Left lobe of liver (tissue), 2 donors: ENCODE data around the gene SLC22A23. TPM values are rescaled to one million over a fixed set of nuclear protein-coding genes. Genes with fewer than 3 reads are reported as not detected.
A peak's percentile ranks its signal among the peaks of the same experiment; 100 is the strongest.
"Not testable (repeated sequence)": the region's sequence is repeated elsewhere in the genome, so short reads cannot be mapped to it uniquely, and the experiment has no call there.

ENCODE experiments used
- ATAC-seq: fragments of 200-7000 bp; cut with Tn5 transposase; one replicate; pipeline ENCODE4 v1.9.1; 2020; ENCODE audit warnings: mild to moderate bottlenecking, moderate library complexity
- DNase-seq: peaks from one replicate; pipeline ENCODE4 v3.0.0-alpha.2; 2020; ENCODE audit warnings: low spot score
- total RNA-seq: library from RNA; stranded (reverse); gene quantifications from one replicate; pipeline ENCODE4 v1.2.1, GENCODE V29; 2021
- donor health status: DM: no; HTN: no; CAD: no; lungs with moderate emphysema.
- donor health status: DM: no; HTN: yes; CAD: no.

SLC22A23 gene
- total RNA-seq, 1 donor from 2014 or later: 16.9 TPM

DNA sequence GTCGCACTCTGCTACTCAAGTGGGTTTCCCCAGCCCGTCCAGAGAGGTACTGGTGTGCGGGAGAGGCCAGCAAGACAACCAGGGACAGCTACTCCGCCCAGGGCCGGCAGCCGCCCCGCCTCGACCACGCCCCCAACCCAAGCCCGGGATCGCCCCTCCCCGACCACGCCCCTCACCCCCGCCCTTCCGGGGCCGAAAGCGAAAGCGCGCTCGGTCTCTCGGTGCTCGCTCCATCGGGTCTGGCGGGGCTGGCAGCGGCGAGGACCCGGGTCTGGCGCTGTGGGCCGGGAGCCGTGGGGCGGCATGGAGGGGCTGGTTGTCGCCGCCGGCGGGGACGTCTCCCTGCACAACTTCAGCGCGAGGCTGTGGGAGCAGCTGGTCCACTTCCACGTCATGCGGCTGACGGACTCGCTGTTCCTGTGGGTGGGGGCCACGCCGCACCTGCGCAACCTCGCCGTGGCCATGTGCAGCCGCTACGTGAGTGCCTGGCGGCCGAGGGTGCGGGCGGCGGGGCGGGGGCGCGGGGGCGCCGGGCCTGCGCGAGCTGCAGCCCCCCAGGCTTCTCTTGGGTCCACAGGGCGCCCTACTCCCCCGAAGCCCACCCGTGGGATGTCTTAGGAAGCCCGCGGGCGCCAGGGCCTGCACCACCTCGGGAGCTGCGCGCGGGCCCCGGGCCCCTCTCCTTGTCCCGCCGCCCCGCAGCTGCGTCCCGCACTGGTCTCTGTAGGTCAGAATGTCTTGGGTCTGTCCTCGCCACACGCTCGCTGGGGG is 197.9 kb downstream of the SLC22A23 start, which contains the start of gene PSMG4:
TSS of gene PSMG4 (plus strand) at position 228 of the 771 bp plus-strand sequence. CDS start at position 304, 76 bp downstream.
- DNase-seq: peak; percentile 97
- peak; percentile 95 for ATAC-seq

DNA sequence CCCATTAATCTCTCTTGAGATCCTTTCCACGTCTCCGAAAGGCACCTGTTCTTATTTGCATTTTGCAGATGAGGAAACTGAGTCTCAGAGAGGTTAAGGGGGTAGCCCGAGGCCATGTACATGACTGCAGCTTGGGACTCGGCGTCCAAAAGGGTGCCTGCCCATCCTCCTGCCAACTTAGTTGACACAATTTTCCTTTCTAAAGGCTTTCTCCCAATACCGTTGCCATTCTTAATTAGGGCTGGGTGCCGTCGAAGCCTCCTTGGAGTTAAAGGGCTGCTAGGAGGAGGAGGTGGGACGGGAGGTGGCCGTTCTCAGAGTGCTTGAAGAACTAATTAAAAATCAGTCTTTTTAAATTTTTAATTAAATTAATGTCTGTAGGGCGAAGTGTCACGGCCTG is 198.6 kb downstream of the SLC22A23 start:
- ATAC-seq: no peak
- no peak for DNase-seq

DNA sequence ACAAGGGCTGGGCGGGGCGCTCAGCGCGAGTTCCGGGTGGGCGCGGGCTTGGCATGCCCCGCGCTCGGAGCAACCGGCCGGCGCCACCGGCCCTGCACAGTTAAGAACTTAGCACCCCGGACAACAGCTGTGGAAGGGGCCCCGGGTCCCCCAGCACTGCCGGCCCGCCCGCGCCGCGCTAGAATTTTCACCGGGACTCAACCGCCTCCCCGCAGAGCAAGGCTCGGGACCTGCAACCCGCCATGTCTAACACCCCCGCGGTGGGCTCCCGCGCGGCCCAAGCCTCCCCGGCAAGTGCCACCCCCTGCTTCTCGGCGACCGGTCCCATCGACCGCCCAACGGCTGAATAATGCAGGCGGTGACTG is 203.3 kb downstream of the SLC22A23 start:
- ATAC-seq (no peak), DNase-seq (no peak)

DNA sequence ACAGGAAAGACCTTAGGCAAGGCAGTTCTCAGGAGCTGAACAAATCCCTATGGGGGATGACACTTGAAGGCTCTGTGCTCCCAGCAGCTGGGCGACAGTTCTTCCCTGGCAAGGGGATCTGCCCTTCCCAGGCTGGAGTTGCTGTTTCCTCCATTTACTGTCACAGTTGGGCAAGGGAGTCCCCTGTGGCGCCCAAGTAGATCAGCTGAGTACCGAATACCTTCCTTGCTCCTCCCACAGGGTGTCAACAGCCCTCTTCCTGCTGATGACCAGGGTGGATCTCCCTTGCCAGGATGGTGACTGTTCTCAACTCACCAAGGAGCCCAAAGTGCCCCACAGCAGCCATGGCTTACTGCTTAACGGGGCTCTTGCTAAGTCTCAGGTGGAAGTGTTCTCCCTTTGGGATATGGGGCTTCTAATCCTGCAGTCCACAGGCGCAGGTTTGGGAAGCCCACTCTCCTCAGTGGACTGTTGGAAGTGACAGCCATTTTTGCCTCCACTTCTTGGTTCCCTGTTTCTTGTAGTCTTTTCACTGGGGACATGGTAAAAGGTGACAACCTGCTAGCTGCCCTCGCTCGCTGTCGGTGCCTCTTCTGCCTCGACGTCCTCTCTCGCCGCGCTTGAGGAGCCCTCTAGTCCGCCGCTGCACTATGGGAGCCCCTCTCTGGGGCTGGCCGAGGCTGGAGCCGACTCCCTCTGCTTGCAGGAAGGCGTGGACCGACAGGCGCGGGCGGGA is 203.8 kb downstream of the SLC22A23 start:
- DNase-seq (no peak), ATAC-seq (no peak)

DNA sequence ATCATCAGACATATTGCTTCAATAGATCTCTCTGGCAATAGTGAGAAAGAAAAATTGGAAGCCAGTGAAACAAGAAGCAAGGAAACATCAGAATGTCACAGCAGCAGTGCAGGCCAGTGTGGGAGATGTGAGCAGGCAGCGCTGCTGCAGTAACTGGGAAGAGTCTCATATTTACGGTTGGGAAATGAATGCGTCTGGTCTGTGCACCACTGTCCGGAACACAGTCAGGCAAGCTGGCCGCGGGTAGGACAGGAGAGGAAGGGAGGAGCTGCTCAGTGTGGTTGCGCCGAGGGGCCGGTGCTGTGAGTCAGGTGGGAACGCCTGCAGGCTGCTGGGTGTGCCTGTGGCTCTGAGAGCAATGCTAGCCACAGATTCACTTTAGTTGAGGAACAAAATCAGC is 204.5 kb downstream of the SLC22A23 start:
- no peak for DNase-seq
- ATAC-seq: no peak

DNA sequence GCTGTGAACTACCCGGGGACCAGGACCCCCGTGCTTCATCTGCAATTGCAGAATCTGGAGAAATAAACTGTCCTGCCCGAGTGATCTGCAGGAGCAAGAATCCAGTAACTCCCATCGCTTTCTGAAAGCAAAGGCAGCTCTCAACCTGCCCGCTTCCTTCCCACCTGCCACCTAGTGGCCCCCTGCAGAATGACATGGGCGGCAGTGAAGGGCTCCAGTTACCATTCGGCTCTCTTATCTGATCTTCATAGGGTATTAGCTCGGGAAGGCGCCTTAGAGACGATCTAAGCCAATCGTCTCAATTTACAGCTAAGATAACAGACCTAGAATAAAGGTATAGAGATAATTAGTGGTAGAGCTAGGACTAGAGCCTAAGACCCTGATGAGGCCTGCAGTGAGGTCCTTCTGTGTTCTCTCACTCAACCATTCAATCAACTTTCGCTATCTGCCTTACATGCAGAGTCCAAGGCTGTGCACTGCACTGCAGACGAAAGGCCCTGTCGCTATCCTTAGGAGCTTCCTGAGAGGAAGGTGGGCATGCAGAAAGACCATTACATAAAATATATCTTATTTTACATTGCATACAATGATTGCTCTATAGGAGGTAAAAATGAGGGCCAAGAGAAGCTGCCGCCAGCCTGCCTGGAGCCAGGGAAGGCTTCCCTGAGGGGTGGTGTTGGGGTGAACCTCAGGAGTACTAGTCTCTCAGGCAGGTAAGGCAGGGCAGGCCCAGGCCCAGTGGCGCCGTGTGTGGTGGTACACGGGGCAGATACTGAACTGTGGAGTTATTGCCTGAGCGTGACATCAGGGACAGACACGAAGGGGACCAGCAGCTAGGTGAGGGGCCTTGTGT is 205.2 kb downstream of the SLC22A23 start:
- ATAC-seq (peak; percentile 98), DNase-seq (peak; percentile 83)

DNA sequence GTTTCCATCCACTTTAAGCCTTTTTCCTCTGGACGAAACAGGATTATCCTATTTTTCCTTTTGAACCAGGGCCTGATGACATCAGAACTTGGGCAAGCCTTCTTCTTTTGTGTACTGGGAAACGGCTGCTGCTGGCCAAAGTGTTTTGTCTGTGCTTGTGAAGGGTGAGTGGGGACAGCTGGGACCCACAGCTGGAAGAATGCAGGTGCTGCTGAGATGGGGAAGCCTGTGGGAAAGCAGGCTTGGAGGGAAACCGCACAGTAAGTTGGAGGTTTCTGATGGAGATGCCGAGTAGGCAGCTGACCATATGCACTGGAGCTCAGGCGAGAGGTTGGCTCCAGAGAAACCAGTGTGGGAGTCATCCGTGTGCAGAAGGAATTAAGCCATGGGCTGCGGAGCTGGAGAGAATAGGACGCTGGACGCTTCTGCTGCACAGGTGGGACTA is 206.6 kb downstream of the SLC22A23 start:
- DNase-seq (no peak), ATAC-seq (no peak)

DNA sequence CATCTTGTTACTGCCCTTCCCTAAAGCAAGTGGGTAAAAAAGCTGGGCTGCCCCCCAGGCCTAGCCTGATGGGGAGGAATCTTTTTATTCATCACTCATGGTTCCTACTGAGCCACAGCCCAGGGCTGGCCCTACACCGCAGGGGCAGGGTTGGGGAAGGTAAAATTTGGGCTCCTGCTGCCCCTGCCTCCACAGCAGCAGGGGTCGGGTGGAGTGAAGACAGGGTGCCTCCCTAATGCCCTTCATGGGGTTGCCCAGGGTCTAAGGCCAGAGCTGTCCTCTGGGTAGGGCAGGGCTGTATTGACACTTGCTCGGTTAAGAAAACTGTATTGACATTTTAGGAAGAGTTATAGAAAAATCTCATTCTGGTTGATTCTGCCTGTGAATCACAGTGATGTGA is 207.0 kb downstream of the SLC22A23 start:
- ATAC-seq: no peak
- DNase-seq: no peak

DNA sequence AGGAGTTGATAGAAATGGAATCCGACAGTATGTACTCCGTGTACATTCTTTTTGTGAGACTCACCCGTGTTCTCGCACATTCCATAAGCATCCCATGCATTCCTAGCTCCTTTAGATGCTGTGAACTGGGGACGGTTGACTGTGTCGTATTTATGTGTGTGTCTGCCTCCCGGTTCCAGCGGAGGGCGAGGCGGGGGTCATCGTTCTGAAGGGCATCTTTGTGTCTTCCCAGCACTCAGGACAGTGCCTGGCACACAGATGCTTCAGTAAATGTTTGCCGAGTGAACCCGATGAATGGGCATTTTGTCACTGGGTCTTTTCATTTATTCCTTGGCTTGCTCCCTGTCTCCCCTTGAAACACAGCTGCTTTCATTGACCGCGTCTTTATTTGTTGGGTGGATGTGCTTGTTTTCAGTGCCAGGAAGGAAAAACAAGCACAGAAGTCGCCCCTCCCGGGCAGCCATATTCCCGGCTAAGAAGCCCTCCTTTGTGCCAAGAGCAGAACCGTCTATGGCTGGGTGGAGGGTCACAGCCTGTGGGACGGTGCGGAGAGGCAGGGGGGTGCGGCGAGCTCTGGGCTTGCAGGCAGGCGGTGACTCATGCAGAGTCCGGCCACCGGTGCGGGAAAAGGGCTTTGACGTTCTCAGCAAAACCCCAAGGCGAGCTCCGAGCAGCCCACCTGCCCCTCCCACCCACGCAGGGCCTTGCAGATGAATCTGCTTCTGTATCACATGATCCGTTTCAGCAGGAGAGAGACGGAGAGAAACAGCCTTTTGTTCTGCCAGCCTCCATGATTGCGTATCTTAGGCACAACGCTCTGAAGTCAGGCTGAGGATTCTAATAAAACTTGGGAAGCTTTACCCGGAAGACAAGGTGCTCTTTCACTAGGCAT is 209.3 kb downstream of the SLC22A23 start:
- DNase-seq: no peak
- ATAC-seq: no peak

DNA sequence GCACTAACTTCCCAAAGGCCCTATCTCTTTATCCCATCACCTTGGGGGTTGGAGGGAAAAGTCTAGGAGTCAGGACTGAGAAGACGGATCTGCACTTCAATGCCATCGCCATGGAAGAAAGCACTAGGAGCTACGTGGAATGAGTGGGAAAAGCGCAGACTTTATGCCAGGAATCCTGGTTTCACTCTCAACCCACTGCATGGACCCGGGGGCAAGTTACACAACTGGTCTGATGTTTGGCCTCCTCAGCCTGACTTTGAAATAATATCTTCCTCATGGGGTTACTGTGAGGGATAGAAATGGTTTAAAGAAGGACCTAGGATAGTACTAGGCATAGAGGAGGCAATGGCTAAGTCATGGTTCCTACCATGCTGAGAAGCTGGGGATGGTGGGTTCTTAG is 211.6 kb downstream of the SLC22A23 start:
- DNase-seq (peak; percentile 80), ATAC-seq (peak; percentile 91)

DNA sequence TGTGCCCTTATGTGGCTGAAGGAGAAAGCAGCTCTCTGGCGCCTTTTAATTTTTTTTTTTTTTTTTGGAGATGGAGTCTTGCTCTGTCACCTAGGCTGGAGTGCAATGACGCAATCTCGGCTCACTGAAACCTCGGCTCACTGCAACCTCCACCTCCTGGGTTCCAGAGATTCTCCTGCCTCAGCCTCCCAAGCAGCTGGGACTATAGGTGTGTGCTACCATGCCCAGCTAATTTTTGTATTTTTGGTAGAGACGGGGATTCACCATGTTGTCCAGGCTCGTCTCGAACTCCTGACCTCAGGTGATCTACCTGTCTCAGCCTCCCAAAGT is 212.1 kb downstream of the SLC22A23 start:
- ATAC-seq, DNase-seq: not testable (repeated sequence)

DNA sequence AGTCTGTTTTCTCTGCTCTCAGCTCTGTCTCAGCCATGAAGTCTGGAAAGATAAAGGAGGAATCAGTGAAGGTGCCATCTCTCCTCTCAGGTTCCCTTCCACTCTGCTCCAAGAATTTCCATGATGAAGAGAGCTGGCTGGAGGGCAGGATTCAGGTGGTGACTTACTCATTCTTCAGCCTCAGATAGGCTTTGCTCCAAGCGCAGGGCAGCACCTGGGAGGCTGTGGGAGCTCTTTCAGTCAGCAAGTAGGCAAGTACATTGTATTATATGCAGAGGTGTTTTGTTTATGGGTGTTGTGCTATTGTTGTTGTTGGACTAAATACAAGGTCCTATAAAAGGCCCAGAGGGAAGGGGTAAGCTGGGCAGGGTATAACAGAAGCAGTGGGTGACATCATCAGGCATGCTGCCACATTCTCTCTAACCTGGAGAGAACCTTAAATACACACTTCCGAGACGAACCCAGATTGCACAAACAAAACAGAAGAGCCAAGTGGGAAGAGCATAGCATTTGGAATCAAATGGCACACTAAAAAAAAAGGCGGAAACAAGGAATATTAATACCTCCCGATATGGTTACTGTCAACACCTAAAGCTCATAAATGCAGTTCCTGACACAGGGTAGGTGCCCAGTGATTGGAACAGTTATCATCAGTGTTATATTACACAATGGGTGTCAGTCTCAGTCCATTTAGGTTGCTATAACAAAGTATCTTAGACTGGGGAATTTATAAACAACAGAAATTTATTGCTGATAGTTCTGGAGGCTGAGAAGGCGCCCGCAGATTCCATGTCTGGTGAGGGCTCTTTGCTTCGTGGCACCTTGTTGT is 212.6 kb downstream of the SLC22A23 start:
- DNase-seq (no peak), ATAC-seq (peak; percentile 58)

DNA sequence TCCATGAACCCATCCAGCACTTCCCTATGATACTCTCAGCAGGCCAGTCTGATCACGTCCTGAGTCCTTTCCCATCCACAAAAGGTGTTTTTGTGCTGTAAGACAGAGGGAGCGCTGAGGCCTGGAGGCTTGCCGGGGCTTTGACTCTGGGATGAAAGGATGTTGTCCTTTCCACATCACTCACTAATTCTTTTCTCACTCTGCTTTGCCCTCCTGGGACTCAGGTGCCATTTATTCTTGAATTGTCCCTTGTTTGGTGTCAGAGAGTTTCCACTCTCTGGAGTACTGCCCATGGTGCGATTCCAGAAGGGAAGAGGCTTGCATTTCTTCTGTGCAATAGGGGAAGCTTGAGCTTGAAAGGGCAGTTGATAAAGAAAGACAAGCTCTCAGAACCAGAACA is 214.1 kb downstream of the SLC22A23 start:
- no peak for ATAC-seq
- DNase-seq: no peak

DNA sequence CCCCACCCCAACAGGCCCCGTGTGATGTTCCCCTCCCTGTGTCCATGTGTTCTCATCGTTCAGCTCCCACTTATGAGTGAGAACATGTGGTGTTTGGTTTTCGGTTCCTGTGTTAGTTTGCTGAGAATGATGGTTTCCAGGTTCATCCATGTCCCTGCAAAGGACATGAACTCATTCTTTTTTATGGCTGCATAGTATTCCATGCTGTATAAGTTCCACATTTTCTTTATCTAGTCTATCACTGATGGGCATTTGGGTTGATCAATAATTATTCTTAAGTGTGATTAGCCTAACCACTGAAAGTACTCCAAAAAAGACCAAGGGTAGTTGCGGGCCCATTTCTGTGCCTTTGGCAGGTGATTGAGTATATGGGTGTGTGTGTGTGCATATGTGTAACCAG is 215.1 kb downstream of the SLC22A23 start:
- not testable (repeated sequence) for ATAC-seq, DNase-seq

DNA sequence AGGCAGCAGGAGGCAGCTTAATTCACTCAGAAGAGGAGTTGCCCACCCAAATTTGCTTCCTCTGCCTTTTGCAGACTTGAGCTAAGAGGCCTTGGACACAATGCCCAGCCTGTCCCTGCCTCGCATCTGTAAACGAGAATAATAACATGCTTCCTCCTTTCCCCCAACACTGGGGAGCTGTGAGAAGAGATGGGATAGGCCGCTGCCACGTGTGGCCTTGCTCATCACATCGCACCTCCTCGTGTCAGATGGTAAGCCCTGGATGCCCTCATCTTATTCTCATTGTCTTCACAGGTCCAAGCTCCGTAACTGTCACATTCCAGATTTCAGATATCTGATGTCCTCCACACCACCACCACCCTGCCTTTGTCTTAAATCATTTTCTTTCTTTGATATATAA is 216.3 kb downstream of the SLC22A23 start:
- DNase-seq (no peak), ATAC-seq (no peak)

DNA sequence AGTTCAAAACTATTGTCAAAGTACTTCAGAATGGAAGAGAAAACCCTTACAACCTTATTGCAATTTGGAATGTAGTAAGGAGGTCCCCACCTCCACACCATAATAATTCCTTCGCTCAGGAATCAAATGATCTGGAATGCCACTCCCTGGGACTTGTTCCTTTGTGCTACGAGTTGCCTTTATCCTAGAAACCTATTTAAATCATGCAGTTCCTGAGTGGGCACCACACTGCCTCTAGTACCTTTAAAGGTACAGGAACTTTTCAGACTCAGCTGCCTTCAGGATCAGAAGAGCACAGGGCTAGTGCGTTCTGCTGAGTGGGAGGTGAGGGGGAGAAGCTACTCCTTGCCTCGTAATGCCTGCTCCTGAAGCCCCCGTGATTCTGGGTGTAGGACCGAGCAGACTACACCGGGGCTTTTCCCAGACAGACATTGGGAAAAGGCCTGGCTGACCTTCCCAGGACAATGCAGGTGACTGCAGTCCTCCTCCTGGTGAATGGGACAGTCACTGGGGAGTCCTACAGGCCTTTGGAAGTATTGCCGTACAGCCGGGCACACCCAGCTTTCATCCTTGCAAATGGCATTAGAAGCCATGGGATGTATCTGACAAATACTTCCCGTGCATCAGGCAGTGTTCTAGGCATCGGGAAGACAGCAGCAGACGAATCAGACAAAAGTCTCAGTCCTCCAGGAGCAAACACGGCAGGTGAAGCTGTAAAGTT is 217.6 kb downstream of the SLC22A23 start:
- DNase-seq: no peak
- peak; percentile 70 for ATAC-seq

DNA sequence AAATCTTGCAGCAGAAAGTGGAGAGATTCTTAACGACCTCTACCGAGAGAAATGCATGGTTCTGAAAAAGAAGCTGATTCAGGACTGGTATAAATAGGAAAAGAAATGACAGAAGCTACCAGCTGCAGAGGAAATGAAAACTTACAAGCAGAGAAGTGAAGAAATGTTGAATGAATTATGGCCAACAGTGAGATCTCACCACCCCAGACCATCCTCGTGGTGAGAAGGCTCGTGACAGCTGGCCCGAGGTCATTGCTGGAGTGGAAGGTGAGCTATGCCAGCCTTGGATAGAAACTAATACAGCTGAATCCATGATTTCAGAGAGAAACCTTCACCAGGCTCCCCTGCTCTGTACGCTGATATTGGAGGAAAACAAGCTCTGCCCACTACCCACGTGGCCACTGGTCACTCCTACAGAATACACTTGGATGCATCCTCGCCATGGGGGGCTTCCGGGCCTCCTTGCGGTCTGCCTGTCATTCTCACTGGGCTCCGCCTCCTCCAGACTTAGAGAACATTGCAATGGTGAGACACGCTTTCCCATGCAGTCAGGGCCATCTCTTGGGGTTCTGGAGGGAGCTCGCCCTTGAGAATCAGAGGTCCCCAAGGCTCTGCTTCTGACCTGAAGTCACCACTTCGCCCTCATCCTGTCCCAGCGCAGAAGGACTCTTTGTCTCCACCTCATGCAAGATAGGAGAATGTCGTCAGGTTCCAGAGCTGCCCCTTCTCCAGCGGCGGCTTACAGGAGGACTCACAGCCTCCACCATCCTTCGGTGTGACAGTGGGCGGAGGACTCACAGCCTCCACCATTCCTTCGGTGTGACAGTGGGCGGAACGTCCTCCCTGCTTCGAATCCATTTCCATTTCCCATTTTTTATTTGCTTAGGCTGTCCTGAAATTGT is 218.8 kb downstream of the SLC22A23 start:
- no peak for ATAC-seq

DNA sequence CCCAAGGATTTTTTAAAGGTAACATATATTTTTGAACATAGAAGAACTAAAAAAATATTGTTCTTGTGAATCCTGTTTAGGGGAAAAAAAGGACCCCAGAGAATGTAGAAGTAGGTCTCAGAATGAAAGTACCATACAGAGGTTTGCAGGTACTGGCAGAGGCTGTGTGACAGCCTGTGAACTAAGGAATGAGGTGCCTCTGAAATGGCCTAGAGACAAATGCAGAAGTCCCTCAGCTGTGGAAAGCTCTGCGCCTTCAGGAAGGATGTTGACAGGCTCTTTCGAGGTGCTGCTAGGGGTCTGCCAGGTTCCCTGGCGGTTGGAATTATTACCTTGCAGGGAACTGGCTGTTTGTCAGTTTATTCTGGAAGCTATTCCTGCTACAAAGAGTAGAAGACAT is 220.8 kb downstream of the SLC22A23 start:
- ATAC-seq (no peak), DNase-seq (no peak)

More for the DNA sequence above, 218.8 kb downstream of the SLC22A23 start:
- no peak for DNase-seq
